NCI-H446 treated with DMSO at 0.1 percent for 48 hours (cell line): Measurements from ENCODE around the gene TMEM255B.

Experiments used
- DNase-seq: peaks from one replicate; lab custom pipeline; 2025; lab: John Stamatoyannopoulos, UW

TMEM255B gene

DNA sequence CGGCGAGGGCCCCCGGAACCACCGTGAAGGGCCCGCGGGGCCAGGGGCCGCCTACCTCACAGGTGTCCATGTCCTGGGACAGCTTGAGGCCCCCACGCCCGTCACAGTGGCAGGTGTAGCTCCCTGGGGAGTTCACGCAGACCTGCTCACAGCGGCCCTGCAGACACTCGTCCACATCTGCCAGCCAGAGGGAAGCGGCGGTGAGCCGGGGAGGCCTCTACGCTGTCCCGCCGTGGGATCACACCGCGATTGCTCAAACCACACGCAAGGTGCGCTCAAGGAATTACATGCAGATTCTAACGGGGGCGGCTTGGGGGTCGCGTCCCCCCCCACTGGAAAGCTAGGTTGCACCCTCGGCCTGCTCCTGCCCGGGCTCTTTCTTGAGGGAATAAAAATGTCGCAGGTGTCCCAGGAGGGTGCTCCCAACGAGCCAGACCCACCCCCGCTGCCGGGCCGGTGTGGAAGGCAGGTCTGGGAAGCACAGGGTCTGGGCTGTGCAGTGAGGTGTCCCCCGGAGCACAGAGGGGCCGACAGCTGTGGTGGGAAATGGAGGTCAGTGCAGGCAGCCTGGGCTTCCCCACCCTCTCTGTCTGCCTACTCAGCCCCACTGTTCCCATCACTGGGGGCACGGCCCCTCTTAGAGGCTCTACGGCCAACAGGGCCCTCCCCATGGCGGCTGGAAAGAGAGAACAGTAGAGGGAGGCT is 75.6 kb downstream of the TMEM255B start:
- no peak for DNase-seq

DNA sequence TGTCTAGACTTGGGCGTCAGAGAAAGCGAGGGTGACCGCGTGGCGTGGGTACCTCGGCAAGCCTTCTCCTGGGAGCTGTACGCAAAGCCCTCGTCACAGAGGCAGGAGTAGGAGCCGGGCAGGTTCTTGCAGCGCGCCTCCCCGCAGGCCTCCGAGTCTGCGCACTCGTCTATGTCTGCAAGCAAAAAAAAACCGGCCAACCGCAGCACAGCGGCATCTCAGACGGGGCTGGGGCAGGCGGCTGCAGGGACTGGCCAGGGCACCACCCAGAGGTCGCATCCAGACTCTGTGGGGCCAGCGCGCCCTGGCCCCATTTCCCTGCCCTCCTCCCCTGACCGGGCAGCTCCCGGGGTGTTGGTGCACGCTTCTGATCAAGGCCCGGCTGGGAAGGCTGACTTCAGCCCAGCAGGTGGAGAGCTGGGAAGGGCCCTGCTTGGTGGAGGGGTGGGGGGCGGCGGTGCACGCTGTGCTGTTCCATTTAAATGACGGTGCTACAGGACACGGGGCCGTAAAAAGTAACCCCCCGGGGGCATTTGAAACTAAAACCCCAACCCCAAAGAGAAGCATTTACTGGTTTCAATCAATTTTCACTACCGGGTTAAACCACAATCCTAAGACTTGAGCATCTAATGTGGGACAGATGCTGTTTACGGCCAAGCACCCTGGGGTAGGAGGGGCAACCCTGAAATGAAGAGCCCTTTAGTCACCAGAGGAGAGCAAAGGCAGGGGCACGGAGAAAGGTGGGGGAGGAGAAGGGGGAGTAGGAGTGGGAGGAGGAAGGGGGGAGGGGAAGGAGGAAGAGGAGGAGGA is 76.6 kb downstream of the TMEM255B start:
- DNase-seq, result no peak

DNA sequence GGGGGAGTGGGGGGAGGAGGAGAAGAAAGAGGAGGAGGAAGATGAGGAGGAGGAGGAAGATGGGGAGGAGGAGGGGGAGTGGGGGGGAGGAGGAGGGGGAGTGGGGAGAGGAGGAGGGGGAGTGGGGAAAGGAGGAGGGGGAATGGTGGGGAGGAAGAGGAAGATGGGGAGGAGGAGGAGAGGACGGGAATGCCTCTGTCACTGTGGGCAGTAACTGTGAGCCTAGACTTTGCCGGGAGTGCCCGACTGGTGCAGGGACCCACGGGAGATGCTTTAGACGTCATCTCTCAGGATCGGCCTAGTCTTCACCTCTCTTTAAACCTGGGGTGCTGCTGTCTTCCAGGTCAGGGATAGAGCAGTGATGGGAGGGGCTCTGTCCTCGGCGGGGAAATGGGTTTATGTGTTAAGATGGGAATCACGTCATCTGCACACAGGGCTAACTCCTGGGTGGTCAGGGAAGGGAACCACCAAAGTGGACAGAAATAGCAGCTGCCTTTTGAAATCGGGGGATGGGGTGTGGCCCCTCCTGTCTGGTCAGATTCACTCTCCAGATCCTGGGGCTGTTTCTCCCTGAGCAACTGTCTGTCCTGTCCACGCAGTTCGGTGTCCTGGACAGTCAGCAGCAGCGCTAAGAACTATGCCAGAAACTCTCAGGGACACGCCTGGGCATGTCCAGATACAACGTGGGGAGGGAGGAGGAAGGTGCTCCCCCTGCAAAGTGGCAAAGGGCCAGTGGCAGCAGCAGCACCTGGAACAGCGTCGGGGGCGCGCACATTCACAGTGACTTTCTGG is 77.9 kb downstream of the TMEM255B start:
- peak; percentile 8 for DNase-seq

DNA sequence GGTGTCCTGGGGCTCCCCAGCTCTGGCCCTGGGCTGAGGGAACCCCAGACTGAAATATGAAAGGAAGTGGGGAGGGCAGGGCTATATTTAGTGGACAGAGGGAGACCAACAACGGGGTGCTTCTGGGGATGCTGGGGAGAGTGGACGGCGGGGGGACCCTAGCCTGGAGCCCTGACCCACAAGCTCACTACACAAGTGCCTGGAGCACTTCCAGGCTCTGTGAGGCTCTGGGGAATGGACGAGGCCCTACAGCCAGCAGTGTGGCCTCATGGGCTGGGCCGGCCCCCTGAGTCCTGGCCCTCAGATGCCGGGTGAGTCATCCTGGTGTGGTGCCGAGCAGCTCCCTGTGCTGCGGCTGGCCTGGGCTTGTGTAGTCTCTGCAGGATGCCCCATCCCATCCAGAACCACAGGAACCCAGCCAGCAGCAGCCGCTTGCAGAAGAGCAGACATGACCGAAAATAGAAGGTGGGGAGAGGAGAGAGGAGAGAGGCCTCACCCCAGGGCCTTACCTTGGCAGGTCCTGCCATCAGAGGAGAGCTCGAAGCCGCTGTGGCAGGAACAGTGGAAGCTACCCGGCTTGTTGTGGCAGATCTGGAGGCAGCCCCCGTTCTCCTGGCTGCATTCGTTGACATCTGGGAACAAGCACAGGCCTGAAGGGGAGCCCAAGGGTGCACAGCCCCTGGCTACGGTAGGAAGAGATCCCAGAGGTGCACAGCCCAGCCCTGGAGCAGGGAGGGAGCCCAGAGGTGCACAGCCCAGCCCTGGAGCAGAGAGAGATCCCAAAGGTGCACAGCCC is 78.7 kb downstream of the TMEM255B start:
- DNase-seq, result peak; percentile 63

DNA sequence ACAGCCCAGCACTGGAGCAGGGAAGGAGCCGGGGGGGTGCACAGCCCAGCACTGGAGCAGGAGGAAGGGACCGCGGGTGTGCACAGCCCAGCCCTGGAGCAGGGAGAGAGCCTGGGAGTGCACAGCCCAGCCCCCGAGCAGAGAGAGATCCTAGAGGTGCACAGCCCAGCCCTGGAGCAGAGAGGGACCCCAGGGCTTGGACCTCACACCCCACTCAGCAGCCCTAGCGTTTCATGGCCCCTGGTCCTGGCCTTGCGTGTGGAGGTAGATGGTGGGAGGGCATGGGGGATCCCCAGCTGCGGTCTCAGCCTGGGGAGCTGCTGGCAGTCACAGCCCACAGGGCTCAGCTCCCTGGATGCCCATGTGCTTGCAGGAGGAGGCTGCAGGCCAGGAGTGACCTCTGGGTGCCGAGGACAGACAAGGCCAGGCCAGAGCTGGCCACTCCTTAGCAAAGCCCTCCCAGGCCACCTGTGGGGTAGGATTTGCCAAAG is 79.7 kb downstream of the TMEM255B start:
- DNase-seq, result no peak

DNA sequence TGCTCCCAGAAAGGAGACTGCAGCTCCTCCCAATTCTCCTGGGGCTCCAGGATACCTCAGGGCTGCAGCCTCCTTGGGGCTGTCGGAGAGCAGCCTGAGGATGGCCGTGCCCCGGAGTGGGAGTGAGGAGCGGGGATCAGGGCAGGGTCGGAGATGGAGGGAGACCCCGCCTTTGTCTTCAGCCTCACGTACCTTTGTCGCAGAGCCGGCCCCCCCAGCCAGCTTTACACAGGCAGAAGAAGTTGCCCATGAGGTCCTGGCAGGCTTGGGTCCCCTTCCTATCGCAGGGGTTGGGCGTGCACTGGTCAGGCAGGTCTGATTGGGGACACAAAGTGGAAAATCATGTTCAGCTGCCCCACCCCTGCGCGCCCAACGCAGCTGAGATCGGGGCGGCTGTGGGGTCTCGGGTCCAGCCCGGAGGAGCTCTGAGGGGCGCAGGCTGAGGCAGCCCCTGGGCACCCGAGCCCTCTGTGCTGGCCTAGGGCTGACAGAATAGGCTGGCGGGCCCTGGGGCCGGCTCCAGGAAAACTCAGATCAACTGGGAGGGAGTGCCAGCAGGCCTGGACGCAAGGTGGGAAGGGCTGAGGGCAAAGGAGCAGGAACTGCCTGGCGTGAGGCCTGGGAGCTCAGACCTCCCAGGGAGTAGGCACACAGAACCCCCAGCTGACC is 80.6 kb downstream of the TMEM255B start:
- no peak for DNase-seq

DNA sequence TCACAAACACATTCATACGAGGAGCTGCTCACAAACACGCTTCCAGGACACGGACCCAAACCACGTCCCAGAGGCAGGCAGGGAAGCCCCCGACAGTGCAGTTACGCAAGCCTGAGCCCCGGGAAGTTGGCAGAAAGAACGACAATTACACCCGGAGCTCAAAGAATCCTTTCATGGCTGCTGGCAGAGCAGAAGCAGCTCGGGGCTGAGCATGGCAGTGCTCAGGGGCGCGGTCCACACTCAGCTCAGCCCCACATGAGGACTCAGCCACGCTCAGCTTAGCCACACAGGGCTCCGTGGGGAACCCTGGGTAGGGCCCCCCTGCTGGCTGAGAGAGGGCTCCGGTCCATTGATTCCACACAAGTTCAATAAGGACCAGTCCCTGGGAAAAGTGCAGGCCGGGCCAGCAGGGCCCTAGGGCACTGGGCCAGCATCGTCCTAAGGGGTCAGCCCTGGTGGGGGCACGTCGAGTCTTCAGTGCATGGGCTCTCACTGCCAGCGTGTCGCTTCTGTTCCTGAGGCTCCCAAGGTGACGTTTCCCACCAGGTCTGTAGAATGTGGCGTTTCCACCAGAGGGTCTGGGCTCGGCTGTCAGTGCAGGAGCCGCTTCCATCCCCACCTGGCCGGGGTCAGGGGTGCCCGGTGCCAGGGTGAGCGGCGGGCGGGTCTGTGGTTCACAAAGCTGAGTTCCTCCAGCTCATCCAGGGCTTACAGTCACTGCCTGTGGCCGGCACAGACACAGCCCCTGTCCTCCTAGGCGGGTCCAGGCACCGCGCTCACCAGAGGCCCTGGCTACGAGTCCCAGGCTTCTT is 81.7 kb downstream of the TMEM255B start:
- DNase-seq, result no peak

DNA sequence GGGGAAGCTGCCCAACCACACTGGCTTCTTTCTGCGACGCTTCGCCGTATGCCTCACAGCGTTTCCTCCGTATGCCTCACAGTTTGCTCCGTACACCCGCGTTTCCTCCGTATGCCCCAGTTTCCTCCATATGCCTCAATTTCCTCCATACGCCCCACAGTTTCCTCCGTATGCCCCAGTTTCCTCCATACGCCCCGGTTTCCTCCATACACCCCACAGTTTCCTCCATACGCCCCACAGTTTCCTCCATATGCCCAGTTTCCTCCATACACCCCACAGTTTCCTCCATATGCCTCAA is 82.3 kb downstream of the TMEM255B start:
- no peak for DNase-seq

DNA sequence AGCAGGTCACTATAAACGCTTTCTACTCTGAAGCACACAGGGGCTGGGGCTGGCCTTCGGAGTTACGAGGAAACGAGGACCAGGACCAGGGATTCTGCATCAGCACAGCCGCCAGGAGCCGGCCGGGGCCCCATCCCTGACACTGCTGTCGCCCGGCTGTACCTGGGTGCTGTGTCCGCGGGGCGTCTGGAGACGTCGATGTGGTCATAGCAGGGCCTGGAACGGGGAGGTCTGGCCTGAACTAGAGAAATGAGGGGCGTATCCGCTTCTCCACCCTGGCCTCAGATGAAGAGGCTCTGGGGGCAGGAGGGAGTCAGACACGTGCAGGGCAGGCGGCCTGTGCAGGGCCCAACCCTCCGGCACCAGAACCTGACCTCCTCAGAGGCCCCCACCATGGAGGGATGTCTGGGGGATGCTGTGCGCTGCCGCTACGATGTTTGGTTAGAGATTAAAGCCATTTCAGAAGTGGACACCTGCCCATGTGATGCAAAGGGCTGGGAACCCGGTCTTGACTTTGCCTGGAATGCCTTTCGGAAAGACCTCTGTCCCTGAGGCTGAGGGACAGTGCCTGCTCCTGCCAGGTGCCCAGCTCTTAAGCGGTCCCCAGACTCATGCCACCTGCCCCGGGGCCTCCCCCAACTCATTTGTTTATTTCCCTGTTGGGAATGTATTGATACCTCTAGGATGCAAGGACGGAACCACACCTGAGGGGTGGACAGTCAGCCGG is 83.5 kb downstream of the TMEM255B start:
- no peak for DNase-seq

DNA sequence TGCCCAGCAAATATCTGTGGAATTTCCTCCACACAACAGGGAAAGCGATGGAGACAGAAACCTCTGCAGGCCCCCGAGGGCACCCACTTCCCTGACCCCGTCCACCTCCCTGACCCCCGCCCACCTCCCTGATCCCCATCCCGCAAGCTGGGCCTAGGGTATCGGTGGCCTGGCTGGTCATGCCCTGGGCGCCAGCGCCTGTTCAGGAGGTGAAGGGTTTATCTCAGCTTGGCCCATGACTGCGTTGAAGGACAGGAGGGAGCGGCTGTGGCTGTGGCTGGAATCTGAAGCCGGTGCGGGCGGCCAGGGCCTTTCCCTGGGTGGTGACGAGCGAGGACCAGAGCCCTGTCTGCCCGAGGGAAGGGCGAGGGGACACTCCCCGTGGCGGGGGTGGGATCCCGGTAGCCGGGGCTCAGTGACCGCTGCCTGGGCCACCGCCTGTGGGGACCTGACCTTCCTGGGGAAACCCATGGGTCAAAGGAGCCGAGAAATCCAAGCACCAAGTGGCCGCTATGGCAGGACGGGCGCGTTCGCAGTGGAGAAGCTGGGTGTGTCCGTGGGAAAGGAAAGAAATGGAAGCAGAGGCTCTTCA is 84.1 kb downstream of the TMEM255B start:
- DNase-seq, result no peak

DNA sequence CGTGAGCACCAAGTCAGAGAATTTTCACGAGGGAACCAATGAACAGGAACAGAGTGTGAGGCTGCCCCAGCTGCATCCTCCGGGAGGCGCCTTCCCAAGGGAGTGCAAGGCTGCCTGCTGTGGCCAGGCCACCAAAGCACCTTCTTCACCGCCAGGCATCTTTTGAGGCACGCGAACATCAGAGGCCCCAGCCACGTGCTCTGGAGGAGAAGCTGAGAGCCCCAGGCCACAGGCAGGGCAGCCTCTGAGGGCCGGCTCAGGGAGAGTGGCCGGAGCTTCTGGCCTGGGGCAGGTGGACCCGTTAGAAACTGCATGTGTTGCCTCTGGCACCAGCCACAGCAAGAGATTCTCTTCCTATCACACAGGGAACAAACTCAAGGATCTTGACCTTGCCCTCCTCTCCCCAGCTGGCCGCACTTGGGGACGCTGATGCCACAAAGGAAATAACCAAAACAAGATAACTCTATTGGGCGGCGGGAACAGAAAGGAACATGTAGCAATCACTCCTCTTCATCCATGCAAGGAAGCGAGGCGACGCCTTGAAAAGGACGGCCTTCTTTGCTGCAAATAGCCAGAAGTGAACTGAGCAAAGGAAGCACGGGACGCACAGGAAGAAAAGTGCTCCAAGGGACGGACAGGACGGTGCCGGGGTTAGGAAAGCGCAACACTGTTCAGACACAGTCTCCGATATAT is 85.0 kb downstream of the TMEM255B start:
- DNase-seq, result no peak

DNA sequence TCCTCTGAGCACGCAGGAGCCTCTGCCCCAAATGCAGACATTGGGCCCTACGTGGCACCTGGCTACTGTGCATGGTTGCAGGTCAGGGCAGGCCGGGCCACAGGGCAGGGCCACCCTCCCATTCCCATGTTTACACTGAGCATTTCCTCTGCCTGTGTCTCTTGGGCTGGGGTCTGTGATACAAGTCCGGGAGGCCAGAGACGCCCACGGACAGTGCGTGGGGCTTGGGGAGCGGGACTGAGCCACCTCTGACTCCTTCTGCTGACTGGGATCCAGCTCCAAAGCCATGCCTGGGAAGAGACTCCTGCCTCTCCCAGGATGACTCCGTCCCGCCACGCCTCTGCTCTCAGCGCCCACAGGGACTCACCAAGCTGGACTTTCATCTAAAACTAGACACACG is 86.0 kb downstream of the TMEM255B start:
- DNase-seq, result no peak

DNA sequence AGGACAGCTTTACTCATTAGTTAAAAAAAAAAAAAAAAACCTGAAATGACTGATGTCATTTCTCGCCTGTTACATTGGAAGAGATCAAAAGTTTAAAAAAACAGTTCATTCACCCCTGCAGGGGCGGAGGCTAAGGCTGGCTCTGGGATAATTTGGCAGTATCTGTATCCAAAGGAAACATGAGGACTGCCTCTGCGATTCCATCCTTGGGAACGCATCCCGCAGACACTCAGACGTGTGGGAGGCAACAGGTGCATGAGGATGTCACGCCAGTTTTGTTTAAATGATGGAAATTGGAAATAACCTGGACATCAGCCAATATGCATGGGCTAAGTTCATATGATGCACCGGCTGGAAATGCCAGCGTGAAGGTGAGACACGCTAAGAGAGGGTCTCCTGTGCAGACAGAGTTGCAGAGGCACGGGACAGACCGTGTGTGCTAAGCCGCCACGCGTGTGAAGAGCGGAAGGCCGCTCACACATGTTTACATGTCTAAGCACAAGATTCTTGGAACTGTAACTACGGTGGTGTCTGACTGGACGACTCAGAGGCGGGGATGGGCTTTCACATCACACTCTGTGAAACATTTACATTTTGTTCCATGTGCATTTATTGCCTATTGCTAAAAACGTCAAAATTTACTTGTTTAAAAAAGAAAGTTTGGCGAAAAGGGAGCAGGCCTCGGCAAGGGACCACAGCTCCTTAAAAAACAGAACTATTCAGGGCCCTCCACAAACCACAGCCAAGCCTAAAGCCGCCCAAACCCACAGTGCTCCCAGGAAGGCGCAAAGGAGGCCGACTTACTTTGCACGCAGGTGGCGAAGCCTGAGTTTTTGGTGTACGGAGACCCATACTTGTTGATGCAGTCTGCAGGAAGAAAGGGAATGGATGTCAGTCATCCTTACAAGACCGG is 87.0 kb downstream of the TMEM255B start:
- DNase-seq, result no peak

DNA sequence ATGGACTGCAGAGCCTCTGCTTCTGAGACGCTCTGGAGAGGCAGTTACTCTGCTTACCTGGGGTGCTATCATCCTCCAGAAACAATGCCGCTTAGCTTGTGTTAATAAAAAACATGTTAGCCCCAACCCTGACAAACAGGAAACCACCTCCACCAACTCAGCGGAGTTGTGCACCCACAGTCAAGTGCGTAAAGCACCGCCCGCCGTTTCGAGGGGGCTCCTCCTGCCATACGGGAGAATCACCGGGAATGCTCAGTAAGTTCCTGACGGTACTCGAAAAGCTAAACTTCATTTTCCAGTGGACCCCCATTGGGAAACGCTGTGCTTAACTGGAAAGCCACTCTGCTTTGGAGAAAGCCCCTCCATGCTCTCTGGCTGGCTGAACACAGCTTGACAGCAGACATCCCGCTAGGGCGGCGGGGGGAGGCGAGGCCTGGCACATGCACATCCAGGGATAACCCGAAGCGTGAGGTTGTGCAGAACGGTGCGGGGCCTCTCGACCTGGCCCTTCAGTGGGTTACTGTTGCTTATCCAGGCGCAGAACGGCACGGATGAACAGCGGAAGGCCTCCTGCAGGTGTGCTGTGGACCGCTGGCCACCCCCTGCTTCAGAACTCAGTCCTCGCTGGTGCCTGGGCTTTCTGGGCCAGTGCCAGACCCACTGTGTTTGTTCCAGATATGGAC is 87.8 kb downstream of the TMEM255B start:
- DNase-seq, result no peak

DNA sequence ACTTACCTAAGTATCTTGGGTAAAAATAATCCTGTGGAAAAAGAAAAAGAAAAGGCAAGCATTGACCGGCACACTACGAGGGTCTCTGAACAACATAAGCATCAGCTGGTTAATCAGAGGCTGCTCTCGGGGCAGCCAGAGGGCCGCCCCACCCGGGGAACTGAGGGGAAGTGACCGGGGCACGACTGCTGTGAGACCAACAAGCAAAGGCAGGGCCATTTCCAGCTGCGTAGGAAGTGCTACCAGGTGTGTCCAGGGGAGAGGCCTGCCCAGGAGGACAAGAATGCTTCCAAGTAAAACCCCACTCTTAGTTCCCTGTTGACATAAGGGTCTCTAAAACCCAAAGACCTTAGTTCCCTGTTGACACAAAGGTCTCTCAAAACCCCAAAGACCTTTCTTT is 89.0 kb downstream of the TMEM255B start:
- DNase-seq, result no peak

DNA sequence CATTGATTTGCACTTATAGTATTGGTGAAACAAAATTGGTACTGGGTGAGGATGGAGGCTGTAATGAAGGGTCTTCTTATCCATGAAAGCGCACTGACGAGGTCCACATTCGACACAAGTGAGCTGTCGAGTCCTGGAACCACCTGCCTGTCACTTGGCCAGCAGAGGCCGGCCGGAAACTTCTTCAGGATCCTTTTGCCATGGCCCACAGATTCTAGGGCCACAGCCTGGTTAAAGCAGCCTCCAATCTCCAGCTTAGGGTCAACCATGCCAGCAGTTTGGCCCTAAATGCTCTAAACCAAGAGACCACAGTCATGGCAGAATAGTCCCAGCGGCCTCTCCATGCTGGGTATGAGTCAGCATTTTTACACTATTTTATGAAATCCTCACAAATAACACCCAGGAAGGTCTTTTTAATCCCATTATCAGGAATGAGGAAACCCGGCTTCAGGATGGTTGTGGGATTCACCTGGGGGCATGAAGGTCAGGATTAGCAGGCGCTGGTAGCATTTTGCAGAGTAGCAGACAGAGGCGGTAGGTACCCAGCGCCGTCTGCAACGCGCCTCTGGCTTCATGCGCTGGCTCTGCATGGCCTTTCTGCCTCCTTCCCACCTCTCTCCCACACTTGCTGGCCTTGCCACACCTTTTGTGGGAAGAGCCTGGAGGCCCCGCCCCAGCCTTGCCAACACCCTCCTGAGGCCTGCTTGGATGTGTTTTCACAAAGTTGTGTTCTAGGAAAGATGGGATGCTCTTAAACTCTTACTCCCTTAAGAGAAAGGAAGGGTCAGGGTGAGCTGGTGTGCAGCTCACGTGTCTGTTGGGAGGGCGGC is 89.6 kb downstream of the TMEM255B start:
- DNase-seq, result no peak
